Limb (tissue), 2 donors: ENCODE results near the gene ACIN1.

ENCODE experiments used
- DNase-seq, 2 donors: peaks; one replicate each; pipeline ENCODE4 v3.0.0-alpha.2; 2016; ENCODE audit errors: extremely low spot score in 2 of 2

The ACIN1 gene

GRCh38 chr14:23094666-23095195 lies at the start of gene ACIN1:
ACIN1 (minus strand) TSS chr14:23095136; CDS start chr14:23095112, 24 bp downstream.
- DNase-seq = peak; percentile 89 to 99

GRCh38 chr14:23143911-23144310 lies 49.0 kb upstream of the ACIN1 start:
- DNase-seq = no peak

GRCh38 chr14:23142826-23143225 lies 47.9 kb upstream of the ACIN1 start:
- DNase-seq = no peak

- DNase-seq = no peak
These were observed 46.9 kb upstream of the ACIN1 start for GRCh38 chr14:23141706-23142444.

GRCh38 chr14:23140371-23140770 lies 45.4 kb upstream of the ACIN1 start:
- no peak for DNase-seq

- DNase-seq = no peak
These were observed 44.9 kb upstream of the ACIN1 start for GRCh38 chr14:23139874-23140273.

- no peak for DNase-seq
These were observed 43.0 kb upstream of the ACIN1 start for GRCh38 chr14:23137813-23138535.

- no peak for DNase-seq
These were observed 42.4 kb upstream of the ACIN1 start for GRCh38 chr14:23137192-23137812.

- DNase-seq = no peak
These were observed 41.7 kb upstream of the ACIN1 start for GRCh38 chr14:23136566-23137133.

GRCh38 chr14:23132970-23133369 lies 38.0 kb upstream of the ACIN1 start:
- DNase-seq = no peak

GRCh38 chr14:23131482-23131881 lies 36.5 kb upstream of the ACIN1 start:
- DNase-seq = no peak

- no peak for DNase-seq
These were observed 35.9 kb upstream of the ACIN1 start for GRCh38 chr14:23130871-23131270.

- DNase-seq = no peak
These were observed 34.9 kb upstream of the ACIN1 start for GRCh38 chr14:23129759-23130316.

- no peak for DNase-seq
These were observed 34.2 kb upstream of the ACIN1 start for GRCh38 chr14:23128969-23129758.

GRCh38 chr14:23127861-23128260 lies 32.9 kb upstream of the ACIN1 start:
- DNase-seq = no peak

GRCh38 chr14:23126548-23127278 lies 31.8 kb upstream of the ACIN1 start:
- DNase-seq = no peak

- no peak for DNase-seq
These were observed 31.1 kb upstream of the ACIN1 start for GRCh38 chr14:23125933-23126524.

GRCh38 chr14:23125011-23125410 lies 30.1 kb upstream of the ACIN1 start:
- no peak for DNase-seq

GRCh38 chr14:23124337-23124954 lies 29.5 kb upstream of the ACIN1 start:
- no peak for DNase-seq
